GM18498 (cell line): Measurements from ENCODE around the gene EP400.

Experiments used
- ATAC-seq: cut with Tn5 transposase; IDR thresholded peaks from one replicate; pipeline ENCODE4 v1.9.1; 2021; ENCODE audit warnings: mild to moderate bottlenecking, moderate library complexity; ENCODE audit not compliant: unreplicated experiment

Gene EP400

GRCh38 chr12:132061641-132062430 lies 112.1 kb downstream of the EP400 start:
- ATAC-seq, result no peak

- no peak for ATAC-seq
Measured at GRCh38 chr12:132062481-132062880, 112.7 kb downstream of the EP400 start.

GRCh38 chr12:132063491-132063890 lies 113.7 kb downstream of the EP400 start:
- ATAC-seq, result no peak

DNA sequence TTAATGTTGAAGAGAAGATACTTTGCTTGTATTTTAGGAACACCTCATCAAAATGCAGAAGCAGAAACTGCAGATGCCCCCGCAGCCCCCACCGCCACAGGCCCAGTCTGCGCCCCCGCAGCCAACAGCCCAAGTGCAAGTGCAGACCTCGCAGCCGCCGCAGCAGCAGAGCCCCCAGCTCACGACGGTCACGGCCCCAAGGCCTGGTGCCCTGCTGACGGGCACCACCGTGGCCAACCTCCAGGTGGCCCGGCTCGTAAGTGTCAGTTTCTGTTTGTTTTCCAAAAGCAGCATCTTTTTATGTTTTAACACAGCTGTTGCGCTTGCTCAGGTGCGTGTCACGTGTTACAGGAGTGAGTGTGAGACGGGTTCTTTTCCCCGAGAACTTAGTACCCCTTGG lies 114.9 kb downstream of the EP400 start:
- ATAC-seq, result no peak

DNA sequence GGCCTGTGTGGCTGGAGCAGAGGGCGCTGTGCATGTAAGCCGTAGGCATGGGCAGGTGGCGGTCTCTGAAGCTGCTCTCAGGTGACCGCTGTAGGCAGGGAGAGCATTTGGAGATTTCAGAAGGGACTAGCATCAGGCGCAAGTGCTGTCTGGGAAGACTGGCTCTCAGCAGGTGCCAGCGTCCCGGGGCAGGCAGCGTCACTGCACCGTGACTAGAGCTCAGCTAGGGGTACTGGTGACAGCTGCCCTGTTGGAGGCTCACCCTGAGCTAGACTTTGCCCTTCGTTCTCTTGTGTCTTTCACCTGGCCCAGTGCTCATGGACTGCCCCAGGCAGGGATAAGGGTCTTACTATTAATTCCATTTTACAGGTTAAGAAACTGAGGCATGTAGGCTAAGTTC lies 115.5 kb downstream of the EP400 start:
- ATAC-seq, result no peak

DNA sequence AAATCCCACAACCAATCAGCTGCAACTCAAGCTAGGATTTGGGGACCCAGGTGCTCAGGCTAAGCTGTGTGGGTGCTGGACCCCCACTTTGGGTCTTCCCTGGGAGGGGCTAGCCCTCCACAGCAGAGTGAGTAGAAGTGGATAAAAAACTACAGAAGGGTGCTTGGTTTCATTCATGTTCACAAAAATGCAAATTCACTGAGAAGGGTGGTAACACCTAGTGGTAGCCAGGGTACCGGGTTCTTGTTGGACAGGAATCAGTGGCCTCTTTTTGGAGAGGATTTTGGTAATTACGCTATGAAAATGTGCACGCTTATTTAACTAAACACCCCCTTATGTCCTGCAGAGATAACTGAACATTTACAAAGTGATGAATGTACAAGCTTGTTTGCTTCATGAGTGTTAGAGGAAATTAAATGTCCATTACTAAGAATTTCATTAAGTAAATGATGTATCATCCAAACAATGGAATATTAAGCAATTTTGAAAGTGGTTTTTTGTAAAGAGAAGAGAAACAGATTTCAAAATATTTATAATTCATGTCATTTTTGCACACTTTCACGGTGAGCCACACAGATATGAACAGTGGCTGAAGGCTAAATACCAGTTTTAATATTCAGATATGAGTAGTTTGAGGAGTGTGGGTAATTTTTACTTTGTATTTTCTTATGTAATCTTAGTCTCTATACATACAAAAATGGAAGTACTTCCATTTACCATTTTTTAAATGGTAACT lies 116.0 kb downstream of the EP400 start:
- ATAC-seq, result no peak

DNA sequence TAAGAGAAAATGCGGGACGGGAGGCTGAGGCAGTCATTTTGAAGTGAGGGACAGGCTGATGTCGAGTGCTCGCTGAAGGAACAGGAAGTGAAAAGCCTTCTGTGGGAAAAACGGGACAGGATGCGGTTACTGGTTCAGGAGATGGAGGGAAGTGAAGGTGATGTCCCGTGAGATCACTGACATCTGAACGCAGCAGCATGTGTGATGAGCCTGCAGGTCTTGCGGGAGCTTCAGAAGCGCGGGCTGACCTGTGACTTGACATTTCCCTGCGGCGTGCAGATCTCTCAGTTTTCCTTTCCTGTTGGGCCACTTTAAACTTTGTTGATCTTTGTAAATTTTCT lies 116.6 kb downstream of the EP400 start:
- no peak for ATAC-seq

- no peak for ATAC-seq
Measured at GRCh38 chr12:132066749-132067148, 117.0 kb downstream of the EP400 start.

DNA sequence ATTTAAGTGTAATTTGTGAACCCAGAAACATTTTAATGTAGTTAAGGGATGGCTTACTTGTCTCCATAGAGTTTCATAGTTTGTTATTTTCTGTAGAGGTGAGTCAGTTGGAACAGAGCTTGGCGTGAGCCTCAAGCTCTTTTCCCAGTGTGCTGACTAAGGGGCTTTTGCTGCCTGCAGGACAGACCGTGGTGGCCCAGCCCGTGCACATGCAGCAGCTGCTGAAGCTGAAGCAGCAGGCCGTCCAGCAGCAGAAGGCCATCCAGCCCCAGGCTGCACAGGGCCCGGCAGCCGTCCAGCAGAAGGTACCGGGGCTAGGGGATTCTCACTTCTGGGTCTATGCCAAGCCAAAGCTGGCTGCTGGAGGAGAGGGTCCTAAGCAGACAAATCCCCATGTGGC lies 117.4 kb downstream of the EP400 start:
- no peak for ATAC-seq

DNA sequence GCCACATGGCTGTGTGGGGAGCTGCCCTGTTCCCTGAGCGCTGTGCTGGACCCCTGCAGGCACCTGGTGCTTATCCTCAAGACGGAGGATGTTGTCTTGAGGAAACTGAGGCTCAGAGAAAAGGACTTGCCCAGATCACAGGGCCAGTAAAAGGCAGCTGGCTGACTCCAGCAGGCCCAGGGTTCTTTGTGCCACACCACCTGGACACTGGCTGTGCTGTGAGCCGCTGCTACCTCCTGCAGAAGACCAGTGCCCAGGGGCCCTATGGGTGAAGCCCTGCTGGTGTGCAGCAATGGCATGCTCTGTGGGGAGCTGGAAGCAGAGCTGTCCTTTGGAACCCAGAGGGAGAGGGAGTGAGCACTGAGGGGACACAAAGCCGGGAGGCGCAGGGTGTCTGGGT lies 118.5 kb downstream of the EP400 start:
- no peak for ATAC-seq

DNA sequence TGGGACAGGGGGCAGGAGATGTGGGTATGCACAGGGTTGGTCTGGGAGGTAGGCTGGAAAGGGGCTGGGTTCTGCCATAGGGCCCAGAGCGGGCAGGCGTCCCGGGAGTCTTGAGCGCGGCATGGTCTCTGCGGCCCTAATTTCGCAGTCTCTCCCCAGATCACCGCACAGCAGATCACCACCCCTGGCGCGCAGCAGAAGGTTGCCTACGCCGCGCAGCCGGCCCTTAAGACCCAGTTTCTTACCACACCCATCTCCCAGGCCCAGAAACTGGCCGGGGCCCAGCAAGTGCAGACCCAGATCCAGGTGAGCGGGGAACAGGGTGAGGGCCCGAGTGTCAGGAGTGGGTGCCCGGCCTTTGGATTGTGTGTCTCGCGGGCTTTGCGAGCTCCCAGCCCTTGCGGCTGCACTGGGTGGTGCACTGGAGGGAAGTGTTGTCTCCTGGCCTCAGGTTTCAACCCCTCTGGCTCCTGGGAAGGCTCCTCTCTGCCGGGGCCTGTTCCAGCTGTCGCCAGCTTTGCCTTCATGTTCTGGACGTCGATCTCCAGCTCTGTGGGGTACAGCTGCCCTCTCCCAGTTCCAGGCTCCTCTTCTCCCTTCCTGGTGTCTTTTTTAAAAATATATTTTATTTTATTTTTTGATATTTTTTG lies 119.7 kb downstream of the EP400 start:
- no peak for ATAC-seq

DNA sequence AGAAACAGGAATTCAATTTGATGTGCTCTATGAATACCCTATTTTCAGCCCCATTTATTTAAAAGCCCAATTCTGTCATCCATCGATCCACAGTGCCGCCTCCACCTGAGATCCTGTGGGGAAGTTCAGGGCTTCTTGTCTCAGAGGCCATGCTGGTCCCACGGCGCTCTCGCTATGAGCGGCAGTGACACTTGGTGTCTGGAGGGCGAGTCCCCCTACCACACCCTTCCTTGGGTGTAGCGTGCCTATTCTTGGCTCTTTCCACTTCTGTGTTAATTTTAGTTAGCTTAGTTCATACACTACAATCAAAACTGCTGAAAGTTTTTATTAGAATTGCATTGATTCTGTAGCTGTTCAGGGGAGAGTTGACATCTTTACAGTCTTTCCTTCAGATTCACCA lies 120.6 kb downstream of the EP400 start:
- no peak for ATAC-seq

DNA sequence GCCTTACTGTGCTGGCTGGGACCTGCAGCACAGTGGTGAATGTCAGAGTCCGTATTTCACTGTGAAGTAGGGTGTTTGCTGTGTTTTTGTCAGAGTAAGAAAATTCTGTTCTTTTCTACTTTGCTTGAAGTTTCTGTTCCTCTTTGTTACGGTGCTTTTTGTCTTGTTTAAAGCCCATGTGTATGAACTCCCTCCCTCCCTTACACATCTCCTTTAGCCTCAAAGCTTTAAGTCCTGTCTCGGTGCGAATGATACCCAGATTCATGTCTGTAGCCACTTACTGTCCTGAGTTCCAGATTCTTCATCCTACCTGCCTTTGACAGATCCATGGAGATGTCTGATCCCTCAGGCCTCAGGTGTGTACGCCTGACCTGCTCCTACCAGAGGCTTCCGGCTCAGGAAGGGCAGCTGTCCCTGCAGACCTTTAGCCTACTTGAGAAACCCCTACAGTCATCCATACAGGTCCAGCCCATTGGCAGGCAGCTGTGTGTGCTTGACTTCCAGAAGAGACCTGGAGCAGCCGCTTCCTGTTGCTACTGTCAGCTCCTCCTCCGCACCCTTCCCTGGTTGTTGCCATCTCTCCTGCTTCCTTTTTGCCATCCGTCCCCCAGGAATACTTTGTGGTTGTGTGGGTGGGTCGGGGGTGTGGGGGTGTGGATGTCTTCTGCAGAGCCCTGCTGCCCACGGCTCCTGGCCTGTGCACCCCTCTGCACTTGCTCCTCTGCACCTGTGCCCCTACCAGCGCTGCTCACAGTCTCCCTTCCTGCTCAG lies 121.5 kb downstream of the EP400 start:
- ATAC-seq, result peak; percentile 81

DNA sequence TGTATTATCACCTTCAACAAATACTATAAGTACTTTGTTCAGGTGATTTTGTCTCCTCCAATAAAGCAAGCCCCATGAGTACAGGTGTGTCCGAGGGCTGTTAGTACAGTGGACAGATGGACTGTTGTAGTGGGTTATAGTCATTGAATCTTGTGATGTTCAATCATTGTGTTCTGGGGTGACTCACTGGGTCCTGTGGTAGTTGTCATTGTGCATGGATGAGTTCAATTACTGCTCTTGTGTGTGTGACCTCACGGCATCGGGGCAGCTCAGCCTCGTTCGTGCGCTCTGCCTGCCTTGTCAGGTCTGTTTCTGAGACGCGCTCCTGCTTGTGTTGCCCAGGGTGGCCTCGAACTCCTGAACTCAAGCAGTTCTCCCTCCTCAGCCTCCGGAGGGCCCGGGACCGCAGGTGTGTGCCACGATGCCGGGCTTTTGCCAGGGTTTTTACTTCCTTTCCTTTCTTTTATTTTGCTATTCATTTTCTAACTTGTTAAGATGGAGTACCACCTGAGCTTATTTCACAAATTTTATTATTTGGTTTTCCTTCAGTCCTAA lies 122.2 kb downstream of the EP400 start:
- ATAC-seq, result peak; percentile 13

DNA sequence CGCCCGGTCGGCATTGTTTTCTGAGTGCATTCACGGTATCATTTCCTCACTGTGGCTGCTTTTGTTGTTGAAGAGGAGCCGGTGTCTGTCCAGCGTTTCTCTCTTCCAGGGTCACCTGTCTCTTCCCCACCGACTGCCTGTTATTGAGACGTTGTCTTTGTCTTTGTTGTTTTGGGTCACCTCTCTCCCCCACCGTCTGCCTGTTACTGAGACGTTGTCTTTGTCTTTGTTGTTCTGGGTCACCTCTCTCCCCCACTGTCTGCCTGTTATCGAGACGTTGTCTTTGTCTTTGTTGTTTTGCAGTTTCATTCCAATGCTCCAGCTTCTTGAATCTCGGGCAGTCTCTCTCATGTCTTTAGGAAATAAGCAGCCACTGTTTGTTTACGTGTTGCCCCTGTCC lies 124.5 kb downstream of the EP400 start:
- no peak for ATAC-seq

- no peak for ATAC-seq
Measured at GRCh38 chr12:132075026-132075713, 125.4 kb downstream of the EP400 start.

- no peak for ATAC-seq
Measured at GRCh38 chr12:132075714-132076553, 126.2 kb downstream of the EP400 start.

GRCh38 chr12:132076711-132077110 lies 127.0 kb downstream of the EP400 start:
- ATAC-seq, result no peak

GRCh38 chr12:132077322-132078100 lies 127.8 kb downstream of the EP400 start:
- no peak for ATAC-seq
